Measurements from ENCODE around the gene GCAT. TPM values are rescaled to one million over a fixed set of nuclear protein-coding genes. Genes with fewer than 3 reads are reported as not detected.

GCAT gene
- total RNA-seq, 1 donor from 2014 or later = 11.9 TPM

DNA sequence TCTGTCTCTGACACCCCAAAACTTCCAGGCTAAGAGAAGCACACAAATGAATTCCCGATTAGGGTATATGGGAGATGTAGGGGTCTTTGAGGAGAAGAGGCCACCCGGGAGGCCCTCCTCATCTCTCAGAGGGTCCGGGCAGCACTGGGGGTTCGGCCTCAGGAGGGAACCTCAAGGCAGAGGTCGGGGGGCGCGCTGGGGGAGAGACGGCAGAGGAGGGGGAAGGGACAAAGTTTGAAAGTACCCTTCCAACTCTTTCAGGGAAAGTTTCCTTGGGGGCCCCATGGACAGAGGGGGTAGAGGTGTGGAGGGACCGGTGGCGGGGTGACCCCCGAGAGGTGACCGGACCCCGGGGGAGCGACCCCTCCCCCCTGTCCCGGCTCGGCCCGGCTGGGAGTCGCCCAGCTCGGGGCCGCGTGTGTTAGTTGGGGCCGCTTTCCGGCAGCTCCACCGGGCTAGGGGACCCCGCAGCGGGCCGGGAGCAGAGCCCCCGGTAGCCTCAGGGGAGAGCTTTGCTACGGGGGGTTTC, 3.3 kb upstream of the GCAT start:
- TF ChIP-seq, protein P1, sequence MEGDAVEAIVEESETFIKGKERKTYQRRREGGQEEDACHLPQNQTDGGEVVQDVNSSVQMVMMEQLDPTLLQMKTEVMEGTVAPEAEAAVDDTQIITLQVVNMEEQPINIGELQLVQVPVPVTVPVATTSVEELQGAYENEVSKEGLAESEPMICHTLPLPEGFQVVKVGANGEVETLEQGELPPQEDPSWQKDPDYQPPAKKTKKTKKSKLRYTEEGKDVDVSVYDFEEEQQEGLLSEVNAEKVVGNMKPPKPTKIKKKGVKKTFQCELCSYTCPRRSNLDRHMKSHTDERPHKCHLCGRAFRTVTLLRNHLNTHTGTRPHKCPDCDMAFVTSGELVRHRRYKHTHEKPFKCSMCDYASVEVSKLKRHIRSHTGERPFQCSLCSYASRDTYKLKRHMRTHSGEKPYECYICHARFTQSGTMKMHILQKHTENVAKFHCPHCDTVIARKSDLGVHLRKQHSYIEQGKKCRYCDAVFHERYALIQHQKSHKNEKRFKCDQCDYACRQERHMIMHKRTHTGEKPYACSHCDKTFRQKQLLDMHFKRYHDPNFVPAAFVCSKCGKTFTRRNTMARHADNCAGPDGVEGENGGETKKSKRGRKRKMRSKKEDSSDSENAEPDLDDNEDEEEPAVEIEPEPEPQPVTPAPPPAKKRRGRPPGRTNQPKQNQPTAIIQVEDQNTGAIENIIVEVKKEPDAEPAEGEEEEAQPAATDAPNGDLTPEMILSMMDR (IDR thresholded peaks at IDR 0.05; ENCODE audit: partially characterized antibody, unreplicated experiment) = no peak
- no peaks in the 10 kb centered on the region for H3K36me3 Mint-ChIP-seq (ENCODE audit: unreplicated experiment)
- H3K9me3 Mint-ChIP-seq (ENCODE audit: unreplicated experiment) = peaks cover 10% of the 10 kb centered on the region
- peak overlapping the region; percentile 89 for H3K27ac Mint-ChIP-seq (ENCODE audit: unreplicated experiment)
- H3K4me1 Mint-ChIP-seq (ENCODE audit: low read depth, unreplicated experiment) = peaks cover 14% of the 10 kb centered on the region
- DNase-seq = peak; percentile 39
- H3K4me3 Mint-ChIP-seq (ENCODE audit: unreplicated experiment) = peak overlapping the region; percentile 88
- peaks cover 8% of the 10 kb centered on the region for H3K27me3 Mint-ChIP-seq (ENCODE audit: unreplicated experiment)

DNA sequence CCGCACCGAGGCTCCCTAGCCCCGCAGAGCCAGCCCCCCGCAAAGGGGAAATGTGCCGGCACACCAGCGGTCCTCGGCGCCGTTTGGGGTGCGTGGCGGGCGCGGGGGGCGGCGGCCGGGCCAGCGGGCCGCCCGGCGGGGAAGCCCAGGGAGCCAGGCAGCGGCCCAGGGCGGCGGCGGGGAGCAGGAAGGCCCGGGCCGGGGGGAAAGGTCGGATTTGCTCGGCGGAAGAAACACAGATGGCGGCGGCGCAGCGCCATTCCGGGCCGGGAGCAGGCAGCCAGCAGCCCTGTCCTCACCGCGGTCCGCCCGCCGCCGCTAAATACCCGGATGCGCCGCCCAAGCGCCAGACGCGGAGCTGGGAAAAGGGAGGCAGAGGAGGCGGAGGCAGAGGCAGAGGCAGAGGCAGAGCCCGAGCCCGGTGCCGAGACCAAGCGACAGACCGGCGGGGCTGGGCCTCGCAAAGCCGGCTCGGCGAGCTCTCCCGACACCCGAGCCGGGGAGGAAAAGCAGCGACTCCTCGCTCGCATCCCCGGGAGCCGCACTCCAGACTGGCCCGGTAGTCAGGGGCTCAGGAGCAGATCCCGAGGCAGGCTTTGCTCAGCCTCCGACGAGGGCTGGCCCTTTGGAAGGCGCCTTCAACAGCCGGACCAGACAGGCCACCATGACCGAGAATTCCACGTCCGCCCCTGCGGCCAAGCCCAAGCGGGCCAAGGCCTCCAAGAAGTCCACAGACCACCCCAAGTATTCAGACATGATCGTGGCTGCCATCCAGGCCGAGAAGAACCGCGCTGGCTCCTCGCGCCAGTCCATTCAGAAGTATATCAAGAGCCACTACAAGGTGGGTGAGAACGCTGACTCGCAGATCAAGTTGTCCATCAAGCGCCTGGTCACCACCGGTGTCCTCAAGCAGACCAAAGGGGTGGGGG, 2.6 kb upstream of the GCAT start:
- peak; percentile 92 for DNase-seq
- Mint-ChIP-seq H3K36me3 (ENCODE audit: unreplicated experiment) (no peaks in the 10 kb centered on the region), H3K4me3 (ENCODE audit: unreplicated experiment) (peak overlapping the region; percentile 95), H3K27me3 (ENCODE audit: unreplicated experiment) (peaks cover 8% of the 10 kb centered on the region), H3K4me1 (ENCODE audit: low read depth, unreplicated experiment) (peaks cover 14% of the 10 kb centered on the region), H3K9me3 (ENCODE audit: unreplicated experiment) (peaks cover 10% of the 10 kb centered on the region), H3K27ac (ENCODE audit: unreplicated experiment) (peak overlapping the region; percentile 87)
- TF ChIP-seq, protein P1 (IDR thresholded peaks at IDR 0.05; ENCODE audit: partially characterized antibody, unreplicated experiment) = no peak

DNA sequence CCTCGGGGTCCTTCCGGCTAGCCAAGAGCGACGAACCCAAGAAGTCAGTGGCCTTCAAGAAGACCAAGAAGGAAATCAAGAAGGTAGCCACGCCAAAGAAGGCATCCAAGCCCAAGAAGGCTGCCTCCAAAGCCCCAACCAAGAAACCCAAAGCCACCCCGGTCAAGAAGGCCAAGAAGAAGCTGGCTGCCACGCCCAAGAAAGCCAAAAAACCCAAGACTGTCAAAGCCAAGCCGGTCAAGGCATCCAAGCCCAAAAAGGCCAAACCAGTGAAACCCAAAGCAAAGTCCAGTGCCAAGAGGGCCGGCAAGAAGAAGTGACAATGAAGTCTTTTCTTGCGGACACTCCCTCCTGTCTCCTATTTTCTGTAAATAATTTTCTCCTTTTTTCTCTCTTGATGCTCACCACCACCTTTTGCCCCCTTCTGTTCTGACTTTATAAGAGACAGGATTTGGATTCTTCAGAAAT, 1.9 kb upstream of the GCAT start:
- H3K27ac Mint-ChIP-seq (ENCODE audit: unreplicated experiment) = peak overlapping the region; percentile 87
- DNase-seq = no peak
- H3K9me3 Mint-ChIP-seq (ENCODE audit: unreplicated experiment) = peaks cover 10% of the 10 kb centered on the region
- H3K27me3 Mint-ChIP-seq (ENCODE audit: unreplicated experiment) = peaks cover 8% of the 10 kb centered on the region
- TF ChIP-seq, protein P1 (IDR thresholded peaks at IDR 0.05; ENCODE audit: partially characterized antibody, unreplicated experiment) = no peak
- peak overlapping the region; percentile 95 for H3K4me3 Mint-ChIP-seq (ENCODE audit: unreplicated experiment)
- no peaks in the 10 kb centered on the region for H3K36me3 Mint-ChIP-seq (ENCODE audit: unreplicated experiment)
- H3K4me1 Mint-ChIP-seq (ENCODE audit: low read depth, unreplicated experiment) = peaks cover 14% of the 10 kb centered on the region

DNA sequence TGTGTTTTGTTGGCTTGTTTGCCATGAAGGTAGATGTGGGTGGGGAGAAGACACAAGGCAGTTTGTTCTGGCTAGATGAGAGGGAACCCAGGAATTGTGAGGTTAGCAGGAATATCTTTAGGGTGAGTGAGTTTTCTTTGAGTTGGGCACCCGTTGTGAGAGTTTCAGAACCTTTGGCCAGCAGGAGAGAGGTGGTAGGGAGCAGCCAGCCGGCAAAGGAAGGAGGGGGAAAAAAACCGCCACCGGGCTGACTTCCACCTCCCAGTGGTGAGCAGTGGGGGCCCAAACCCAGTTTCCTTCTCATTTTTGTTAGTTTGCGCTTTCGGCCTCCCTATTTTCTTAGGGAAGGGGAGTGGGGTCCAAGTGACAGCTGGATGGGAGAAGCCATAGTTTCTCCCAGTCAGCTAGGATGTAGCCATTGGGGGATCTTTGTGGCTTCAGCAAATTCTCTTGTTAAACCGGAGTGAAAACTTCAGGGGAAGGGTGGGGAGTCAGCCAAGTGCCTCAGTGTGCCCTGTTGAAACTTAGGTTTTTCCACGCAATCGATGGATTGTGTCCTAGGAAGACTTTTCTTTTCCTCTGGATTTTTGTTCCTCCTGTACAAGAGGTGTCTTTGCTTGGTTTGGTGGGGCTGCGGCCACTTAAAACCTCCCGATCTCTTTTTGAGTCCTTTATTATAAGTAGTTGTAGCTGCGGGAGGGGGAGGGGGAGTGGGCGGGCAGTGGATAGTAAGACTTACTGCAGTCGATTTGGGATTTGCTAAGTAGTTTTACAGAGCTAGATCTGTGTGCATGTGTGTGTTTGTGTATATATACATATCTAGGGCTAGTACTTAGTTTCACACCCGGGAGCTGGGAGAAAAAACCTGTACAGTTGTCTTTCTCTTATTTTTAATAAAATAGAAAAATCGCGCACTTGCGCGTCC, 1.1 kb upstream of the GCAT start:
- Mint-ChIP-seq H3K36me3 (ENCODE audit: unreplicated experiment) (no peaks in the 10 kb centered on the region), H3K4me1 (ENCODE audit: low read depth, unreplicated experiment) (peaks cover 14% of the 10 kb centered on the region), H3K27me3 (ENCODE audit: unreplicated experiment) (peaks cover 8% of the 10 kb centered on the region), H3K27ac (ENCODE audit: unreplicated experiment) (peak overlapping the region; percentile 87), H3K9me3 (ENCODE audit: unreplicated experiment) (peaks cover 10% of the 10 kb centered on the region), H3K4me3 (ENCODE audit: unreplicated experiment) (peak overlapping the region; percentile 95)
- TF ChIP-seq, protein P1 (IDR thresholded peaks at IDR 0.05; ENCODE audit: partially characterized antibody, unreplicated experiment) = no peak
- DNase-seq = no peak
